Right lobe of liver (tissue), 6 donors: ENCODE results near the gene CUX1. TPM values are rescaled to one million over a fixed set of nuclear protein-coding genes. Genes with fewer than 3 reads are reported as not detected.

Experiments used
- ATAC-seq, 4 donors: fragments of 200-7000 bp; cut with Tn5 transposase; one replicate each; pipeline ENCODE4 v1.9.1; 2020; ENCODE audit warnings: mild to moderate bottlenecking in 4 of 4, moderate library complexity in 4 of 4
- DNase-seq, 3 donors: peaks; one replicate each; pipeline ENCODE4 v3.0.0-alpha.2; 2020
- H3K27ac ChIP-seq, 3 donors: fragments of 200-600 bp; one replicate each; pipeline ENCODE4 v1.8.0; 2022
- H3K27me3 ChIP-seq, 2 donors: fragments of 200-600 bp; one replicate each; pipeline ENCODE4 v1.8.0; 2022
- H3K36me3 ChIP-seq, 4 donors: fragments of 200-600 bp; sonication (generic) in 1 of 4; one replicate each; pipeline versions ENCODE4 v1.5.1 to v1.8.0; 2017 to 2022; ENCODE audit warnings: control low read depth in 1 of 4
- H3K4me1 ChIP-seq, 4 donors: fragments of 200-600 bp; sonication (generic) in 1 of 4; one replicate each; pipeline versions ENCODE4 v1.5.1 to v1.8.0; 2017 to 2022; ENCODE audit warnings: control low read depth in 1 of 4
- H3K4me3 ChIP-seq, 3 donors: fragments of 200-600 bp; one replicate each; pipeline ENCODE4 v1.8.0; 2022
- H3K9me3 ChIP-seq, 4 donors: fragments of 200-600 bp; sonication (generic) in 1 of 4; one replicate each; pipeline versions ENCODE4 v1.5.1 to v1.8.0; 2017 to 2022; ENCODE audit warnings: control low read depth in 1 of 4
- POLR2A ChIP-seq: fragments of 450-650 bp; IDR thresholded peaks from one replicate; pipeline ENCODE4 v1.6.1; 2017; ENCODE audit warnings: antibody characterized with exemption, mild to moderate bottlenecking
- WGBS: methylation state at CpG from one replicate; pipeline ENCODE4 v1.1.6; 2018; ENCODE audit warnings: low coverage, low lambda C conversion rate; ENCODE audit not compliant: insufficient coverage; ENCODE audit errors: missing lambda C conversion rate; 5-methylcytosine and 5-hydroxymethylcytosine counted together
- intact Hi-C, 2 donors: fragments of 100-400 bp; cut with DNase I; formaldehyde crosslinking; loops; one replicate each; pipeline versions ENCODE4 v1.11.2 to v1.14.1; 2022
- total RNA-seq, 6 experiments: library from RNA; depleted of rRNA in 2 of 6; stranded (reverse); fragments of >200 nt in 2 of 6; fragmentation: NEBNext Ultra II Directional in 3 of 6; extraction: Animal tissue kit (Norgen Biotek cat#: 25700) in 3 of 6; gene quantifications; one replicate each; pipeline versions ENCODE4 v1.1.0 to v1.2.4, GENCODE V29; 2016 to 2023
- TF ChIP-seq, protein P1 (sequence below), 4 donors: fragments of 200-600 bp in 3 of 4; fragments of 450-650 bp in 1 of 4; IDR thresholded peaks; one replicate each; pipeline versions ENCODE4 v1.5.1 to v1.8.0; 2016 to 2022; ENCODE audit warnings: antibody characterized with exemption in 4 of 4, mild to moderate bottlenecking in 2 of 4
- donor health status: DM: no; HTN: yes; CAD: no.
- donor health status: DM: no; HTN: no; CAD: no.
- donor health status: DM: no; HTN: no; CAD: no.
- donor health status: DM: no; HTN: yes; CAD: no.
- donor health status: DM: no; HTN: yes; CAD: no.

CUX1 gene
- total RNA-seq, 6 experiments from 2014 or later, result 34.3 to 53.1 (median 40.6) TPM

DNA sequence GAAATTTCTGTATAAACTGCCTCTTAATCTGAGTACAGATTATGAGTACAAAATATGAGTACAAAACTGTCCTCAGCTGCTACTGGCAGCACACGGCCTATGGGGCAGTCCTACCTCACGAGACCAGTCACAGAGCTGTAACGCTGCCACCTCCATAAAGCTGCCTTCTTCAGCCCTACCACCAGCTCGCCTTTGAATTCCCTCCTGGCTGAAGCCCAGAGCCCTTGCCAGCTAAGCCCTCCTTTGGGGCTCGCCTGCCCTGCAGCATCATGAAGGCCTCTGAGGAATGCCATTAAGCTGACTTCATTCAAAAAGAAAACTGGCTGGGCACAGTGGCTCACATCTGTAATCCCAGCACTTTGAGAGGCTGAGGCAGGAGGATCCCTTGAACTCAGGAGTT lies 289.2 kb downstream of the CUX1 start:
- H3K4me3 ChIP-seq, result no peak overlapping the region
- intact Hi-C loops, result no loop called here
- H3K27ac ChIP-seq, result no peak overlapping the region
- ATAC-seq (no peak), DNase-seq (no peak)
- 92% methylated on average over 5 of the region's 5 CpGs for WGBS
- H3K9me3 ChIP-seq, result no peaks in the 10 kb centered on the region
- H3K36me3 ChIP-seq, result peaks cover 0 to 5% (median 5%) of the 10 kb centered on the region in 4 donors
- H3K27me3 ChIP-seq, result no peaks in the 10 kb centered on the region
- TF ChIP-seq, protein P1, sequence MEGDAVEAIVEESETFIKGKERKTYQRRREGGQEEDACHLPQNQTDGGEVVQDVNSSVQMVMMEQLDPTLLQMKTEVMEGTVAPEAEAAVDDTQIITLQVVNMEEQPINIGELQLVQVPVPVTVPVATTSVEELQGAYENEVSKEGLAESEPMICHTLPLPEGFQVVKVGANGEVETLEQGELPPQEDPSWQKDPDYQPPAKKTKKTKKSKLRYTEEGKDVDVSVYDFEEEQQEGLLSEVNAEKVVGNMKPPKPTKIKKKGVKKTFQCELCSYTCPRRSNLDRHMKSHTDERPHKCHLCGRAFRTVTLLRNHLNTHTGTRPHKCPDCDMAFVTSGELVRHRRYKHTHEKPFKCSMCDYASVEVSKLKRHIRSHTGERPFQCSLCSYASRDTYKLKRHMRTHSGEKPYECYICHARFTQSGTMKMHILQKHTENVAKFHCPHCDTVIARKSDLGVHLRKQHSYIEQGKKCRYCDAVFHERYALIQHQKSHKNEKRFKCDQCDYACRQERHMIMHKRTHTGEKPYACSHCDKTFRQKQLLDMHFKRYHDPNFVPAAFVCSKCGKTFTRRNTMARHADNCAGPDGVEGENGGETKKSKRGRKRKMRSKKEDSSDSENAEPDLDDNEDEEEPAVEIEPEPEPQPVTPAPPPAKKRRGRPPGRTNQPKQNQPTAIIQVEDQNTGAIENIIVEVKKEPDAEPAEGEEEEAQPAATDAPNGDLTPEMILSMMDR (IDR thresholded peaks at IDR 0.05), result no peak
- H3K4me1 ChIP-seq, result no peaks in the 10 kb centered on the region

DNA sequence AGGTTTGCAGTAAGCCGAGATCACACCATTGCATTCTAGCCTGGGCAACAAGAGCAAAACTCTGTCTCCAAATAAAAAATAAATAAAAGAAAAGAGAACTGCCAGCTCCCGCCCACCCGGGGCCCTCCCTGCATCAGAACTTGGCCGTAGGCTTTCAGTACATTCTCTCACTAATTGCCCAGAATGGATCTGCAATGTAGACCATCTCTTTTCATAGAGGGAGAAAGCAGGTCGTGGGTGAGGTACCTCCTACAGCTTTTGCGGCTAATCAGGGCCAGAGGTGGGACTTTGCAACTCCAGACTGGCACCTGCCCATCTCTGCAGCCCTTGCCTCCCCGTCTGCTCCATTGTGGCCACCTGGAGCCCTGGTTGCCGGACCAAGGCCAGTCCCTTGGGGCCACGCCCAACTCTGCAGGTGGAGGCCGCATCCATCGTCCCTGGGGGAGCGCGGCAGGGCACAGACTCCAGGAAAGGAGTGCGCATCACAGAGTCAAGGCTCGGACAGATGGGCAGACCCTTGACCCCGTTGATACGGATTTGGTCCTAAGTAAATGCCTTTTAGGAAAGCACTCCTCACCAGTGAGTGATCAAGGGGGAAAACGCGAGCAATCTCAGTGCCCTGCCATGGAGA lies 290.2 kb downstream of the CUX1 start:
- DNase-seq (no peak), ATAC-seq (no peak)
- peaks cover 0 to 6% (median 5%) of the 10 kb centered on the region in 4 donors for H3K36me3 ChIP-seq
- no peaks in the 10 kb centered on the region for H3K4me1 ChIP-seq
- H3K27me3 ChIP-seq, result no peaks in the 10 kb centered on the region
- H3K27ac ChIP-seq, result no peak overlapping the region
- no peak overlapping the region for H3K4me3 ChIP-seq
- H3K9me3 ChIP-seq, result no peaks in the 10 kb centered on the region
- WGBS, result 90% methylated on average over 14 of the region's 19 CpGs
- intact Hi-C loops, result no loop called here
- TF ChIP-seq, protein P1 (IDR thresholded peaks at IDR 0.05), result no peak
- TF ChIP-seq POLR2A, result no peak

DNA sequence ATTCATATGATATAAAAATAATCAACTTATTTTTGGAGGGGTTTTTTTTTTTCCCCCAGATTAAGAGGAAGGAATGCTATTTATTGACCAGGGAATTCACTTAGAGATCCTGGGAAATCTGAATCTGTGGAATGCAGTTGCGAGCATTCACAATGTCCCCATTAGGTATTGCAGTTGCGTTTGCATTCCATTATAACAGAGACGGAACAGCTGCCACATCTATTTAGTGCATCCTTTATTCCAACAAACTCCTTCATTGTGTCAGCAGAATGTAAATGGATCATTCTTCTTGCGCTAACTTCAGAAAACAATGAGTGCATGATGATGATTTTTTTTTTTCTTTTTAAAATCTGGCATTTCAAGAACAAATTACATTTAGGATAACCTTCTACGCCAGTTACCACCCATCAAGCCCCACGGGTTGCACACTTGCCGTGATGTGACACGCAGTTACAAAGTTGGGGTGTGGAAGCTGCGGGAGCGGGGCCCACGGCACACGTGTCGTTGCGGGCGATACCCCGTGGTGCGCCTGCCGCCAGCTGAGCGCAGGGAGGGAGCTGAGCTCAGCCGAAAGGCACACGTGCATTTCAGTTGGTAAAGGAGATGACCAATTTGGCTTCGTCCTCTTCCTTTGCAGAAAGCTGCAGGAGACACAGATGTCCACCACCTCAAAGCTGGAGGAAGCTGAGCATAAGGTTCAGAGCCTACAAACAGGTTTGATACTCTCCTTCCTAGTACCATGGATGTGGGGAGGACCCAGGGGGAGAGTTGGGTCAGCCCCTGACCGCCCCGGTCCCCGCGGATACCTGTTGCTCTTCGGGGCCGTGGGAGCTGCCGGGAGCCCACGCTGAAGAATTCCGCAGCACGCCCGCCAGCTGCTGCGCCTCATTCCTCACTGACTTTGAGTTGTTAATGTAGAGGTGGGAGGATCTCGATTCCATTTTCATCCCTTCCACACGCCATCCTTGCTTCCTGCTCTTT lies 293.9 kb downstream of the CUX1 start:
- intact Hi-C loops, result no loop called here
- 94% methylated on average over 20 of the region's 36 CpGs for WGBS
- H3K9me3 ChIP-seq, result no peaks in the 10 kb centered on the region
- DNase-seq, result no peak
- TF ChIP-seq, protein P1 (IDR thresholded peaks at IDR 0.05), result no peak
- no peak for TF ChIP-seq POLR2A
- no peak overlapping the region for H3K27ac ChIP-seq
- no peaks in the 10 kb centered on the region for H3K27me3 ChIP-seq
- no peak overlapping the region for H3K4me3 ChIP-seq
- ATAC-seq, result no peak
- H3K36me3 ChIP-seq, result peaks cover 0 to 16% (median 7%) of the 10 kb centered on the region in 4 donors
- H3K4me1 ChIP-seq, result no peaks in the 10 kb centered on the region

DNA sequence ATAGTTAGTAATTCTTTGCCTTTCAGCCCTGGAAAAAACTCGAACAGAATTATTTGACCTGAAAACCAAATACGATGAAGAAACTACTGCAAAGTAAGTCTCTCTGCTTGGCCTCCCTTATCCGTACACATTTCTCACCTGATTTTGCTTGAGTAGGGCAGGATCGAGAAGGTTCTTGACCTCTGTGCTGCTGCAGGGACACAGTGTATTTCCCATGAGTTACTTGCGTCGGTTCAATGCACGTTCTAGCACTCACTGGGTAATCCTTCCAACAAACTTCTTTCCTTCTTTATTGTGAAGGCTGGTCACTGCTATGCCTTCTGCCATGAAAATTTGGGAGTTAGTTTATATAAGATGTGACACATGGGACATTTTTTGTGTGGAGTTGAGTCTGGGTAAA lies 297.8 kb downstream of the CUX1 start:
- intact Hi-C loops, result no loop called here

More for the DNA sequence above, 297.8 kb downstream of the CUX1 start:
- H3K27ac ChIP-seq, result no peak overlapping the region
- no peak for ATAC-seq
- H3K9me3 ChIP-seq, result no peaks in the 10 kb centered on the region
- no peak overlapping the region for H3K4me3 ChIP-seq
- TF ChIP-seq, protein P1 (IDR thresholded peaks at IDR 0.05), result no peak
- no peak for TF ChIP-seq POLR2A
- 93% methylated on average over 6 of the region's 7 CpGs for WGBS
- H3K4me1 ChIP-seq, result no peaks in the 10 kb centered on the region
- peaks cover 0 to 16% (median 6%) of the 10 kb centered on the region in 4 donors for H3K36me3 ChIP-seq
- DNase-seq, result no peak
- no peaks in the 10 kb centered on the region for H3K27me3 ChIP-seq
